HL-60/S4 (cell line): ENCODE measurements around the gene DNAJA4.

Experiments used
- in situ Hi-C: fragments of 300-500 bp; cut with MboI; formaldehyde crosslinking; loops from 2 replicates; pipeline ENCODE4 v1.14.3; 2022; ENCODE audit warnings: low sequenced_read_pairs

DNAJA4 gene

GRCh38 chr15:78264304-78265136 lies at the start of gene DNAJA4:
Gene DNAJA4, plus strand, starts transcription at chr15:78264562. Its CDS starts 202 bp downstream, at chr15:78264764.
- in situ Hi-C loops, result no loop called here

GRCh38 chr15:78216276-78217104 lies 47.9 kb upstream of the DNAJA4 start:
- in situ Hi-C loops, result no loop called here

- in situ Hi-C loops, result no loop called here
Measured at GRCh38 chr15:78220713-78221112, 43.6 kb upstream of the DNAJA4 start.

GRCh38 chr15:78222745-78223395 lies 41.5 kb upstream of the DNAJA4 start:
- in situ Hi-C loops, result no loop called here

- in situ Hi-C loops, result no loop called here
Measured at GRCh38 chr15:78223396-78224022, 40.9 kb upstream of the DNAJA4 start.

GRCh38 chr15:78224023-78224411 lies 40.3 kb upstream of the DNAJA4 start:
- in situ Hi-C loops, result no loop called here

- in situ Hi-C loops, result no loop called here
Measured at GRCh38 chr15:78225783-78226541, 38.4 kb upstream of the DNAJA4 start.

GRCh38 chr15:78228356-78228996 lies 35.9 kb upstream of the DNAJA4 start:
- in situ Hi-C loops, result no loop called here

- in situ Hi-C loops, result loop anchor here (10.0 kb wide), 2 partner anchors 115 to 265 kb away; no protein-coding TSS in a partner anchor
Measured at GRCh38 chr15:78229431-78230406, 34.6 kb upstream of the DNAJA4 start.

GRCh38 chr15:78232951-78233350 lies 31.4 kb upstream of the DNAJA4 start:
- in situ Hi-C loops, result loop anchor here (10.0 kb wide), 2 partner anchors 118 to 268 kb away; no protein-coding TSS in a partner anchor

- in situ Hi-C loops, result loop anchor here (10.0 kb wide), 2 partner anchors 119 to 269 kb away; no protein-coding TSS in a partner anchor
Measured at GRCh38 chr15:78233496-78233895, 30.9 kb upstream of the DNAJA4 start.

- in situ Hi-C loops, result loop anchor here (10.0 kb wide), 2 partner anchors 120 to 270 kb away; no protein-coding TSS in a partner anchor
Measured at GRCh38 chr15:78234515-78235040, 29.8 kb upstream of the DNAJA4 start, which contains the start of gene ACSBG1. Gene ACSBG1, minus strand, starts transcription at chr15:78234565. Its CDS starts 64 bp downstream, at chr15:78234501.

- in situ Hi-C loops, result loop anchor here (10.0 kb wide), 2 partner anchors 122 to 272 kb away; no protein-coding TSS in a partner anchor
Measured at GRCh38 chr15:78236491-78236890, 27.9 kb upstream of the DNAJA4 start.

GRCh38 chr15:78237146-78237545 lies 27.2 kb upstream of the DNAJA4 start:
- in situ Hi-C loops, result loop anchor here (10.0 kb wide), 2 partner anchors 122 to 272 kb away; no protein-coding TSS in a partner anchor

GRCh38 chr15:78239811-78240210 lies 24.6 kb upstream of the DNAJA4 start:
- in situ Hi-C loops, result loop anchor here (10.0 kb wide), 2 partner anchors 125 to 275 kb away; no protein-coding TSS in a partner anchor

GRCh38 chr15:78241017-78241416 lies 23.3 kb upstream of the DNAJA4 start:
- in situ Hi-C loops, result no loop called here

GRCh38 chr15:78242128-78242527 lies 22.2 kb upstream of the DNAJA4 start:
- in situ Hi-C loops, result no loop called here

- in situ Hi-C loops, result no loop called here
Measured at GRCh38 chr15:78243058-78243457, 21.3 kb upstream of the DNAJA4 start.
